22Rv1 (cell line): ENCODE measurements around the gene PTTG1.

Experiments used
- ZFX ChIP-seq: fragments of 450-650 bp; IDR thresholded peaks from 2 replicates; pipeline ENCODE4 v1.6.1; 2017; ENCODE audit warnings: antibody characterized with exemption, borderline replicate concordance
- TF ChIP-seq, protein P1 (sequence below): fragments of 450-650 bp; IDR thresholded peaks from 2 replicates; pipeline ENCODE4 v1.5.1; 2017; ENCODE audit warnings: mild to moderate bottlenecking

DNA sequence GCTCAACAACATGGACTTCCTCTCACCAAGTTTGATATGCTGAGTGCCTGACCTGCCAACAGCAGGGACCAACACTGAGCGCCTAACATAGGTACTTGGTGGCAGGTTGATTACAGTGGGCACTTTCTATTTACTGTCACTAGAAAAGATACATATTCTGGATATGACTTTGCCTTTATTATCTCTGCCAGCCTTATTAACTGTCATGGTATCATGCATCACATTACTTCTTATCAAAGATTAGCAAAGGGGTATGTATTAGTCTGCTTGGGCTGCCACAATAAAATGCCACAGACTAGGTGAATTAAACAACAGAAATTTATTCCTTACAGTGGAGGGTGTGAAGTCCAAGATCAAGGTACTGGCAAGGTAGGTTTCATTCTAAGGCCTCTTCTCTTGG lies 37.0 kb upstream of the PTTG1 start:
- TF ChIP-seq, protein P1, sequence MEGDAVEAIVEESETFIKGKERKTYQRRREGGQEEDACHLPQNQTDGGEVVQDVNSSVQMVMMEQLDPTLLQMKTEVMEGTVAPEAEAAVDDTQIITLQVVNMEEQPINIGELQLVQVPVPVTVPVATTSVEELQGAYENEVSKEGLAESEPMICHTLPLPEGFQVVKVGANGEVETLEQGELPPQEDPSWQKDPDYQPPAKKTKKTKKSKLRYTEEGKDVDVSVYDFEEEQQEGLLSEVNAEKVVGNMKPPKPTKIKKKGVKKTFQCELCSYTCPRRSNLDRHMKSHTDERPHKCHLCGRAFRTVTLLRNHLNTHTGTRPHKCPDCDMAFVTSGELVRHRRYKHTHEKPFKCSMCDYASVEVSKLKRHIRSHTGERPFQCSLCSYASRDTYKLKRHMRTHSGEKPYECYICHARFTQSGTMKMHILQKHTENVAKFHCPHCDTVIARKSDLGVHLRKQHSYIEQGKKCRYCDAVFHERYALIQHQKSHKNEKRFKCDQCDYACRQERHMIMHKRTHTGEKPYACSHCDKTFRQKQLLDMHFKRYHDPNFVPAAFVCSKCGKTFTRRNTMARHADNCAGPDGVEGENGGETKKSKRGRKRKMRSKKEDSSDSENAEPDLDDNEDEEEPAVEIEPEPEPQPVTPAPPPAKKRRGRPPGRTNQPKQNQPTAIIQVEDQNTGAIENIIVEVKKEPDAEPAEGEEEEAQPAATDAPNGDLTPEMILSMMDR: no peak
- TF ChIP-seq ZFX: no peak
